Esophagus muscularis mucosa (tissue), 4 donors: ENCODE data around the gene UPK3BL2.
"Not testable (repeated sequence)": the region's sequence is repeated elsewhere in the genome, so short reads cannot be mapped to it uniquely, and the experiment has no call there.

Experiments
- CTCF ChIP-seq, 3 experiments: fragments of 200-600 bp in 2 of 3; fragments of 450-650 bp in 1 of 3; sonication (generic) in 2 of 3; IDR thresholded peaks; one replicate each; pipeline ENCODE4 v1.5.1; 2017 to 2019; ENCODE audit warnings: antibody characterized with exemption in 3 of 3, mild to moderate bottlenecking in 2 of 3, moderate library complexity in 1 of 3
- EP300 ChIP-seq: sonication (generic); formaldehyde crosslinking; IDR thresholded peaks from one replicate; pipeline ENCODE4 v1.6.1; 2017; ENCODE audit warnings: antibody characterized with exemption
- POLR2A ChIP-seq: fragments of 450-650 bp; IDR thresholded peaks from one replicate; pipeline ENCODE4 v1.6.1; 2017; ENCODE audit warnings: antibody characterized with exemption, moderate library complexity, mild to moderate bottlenecking, low read depth

DNA sequence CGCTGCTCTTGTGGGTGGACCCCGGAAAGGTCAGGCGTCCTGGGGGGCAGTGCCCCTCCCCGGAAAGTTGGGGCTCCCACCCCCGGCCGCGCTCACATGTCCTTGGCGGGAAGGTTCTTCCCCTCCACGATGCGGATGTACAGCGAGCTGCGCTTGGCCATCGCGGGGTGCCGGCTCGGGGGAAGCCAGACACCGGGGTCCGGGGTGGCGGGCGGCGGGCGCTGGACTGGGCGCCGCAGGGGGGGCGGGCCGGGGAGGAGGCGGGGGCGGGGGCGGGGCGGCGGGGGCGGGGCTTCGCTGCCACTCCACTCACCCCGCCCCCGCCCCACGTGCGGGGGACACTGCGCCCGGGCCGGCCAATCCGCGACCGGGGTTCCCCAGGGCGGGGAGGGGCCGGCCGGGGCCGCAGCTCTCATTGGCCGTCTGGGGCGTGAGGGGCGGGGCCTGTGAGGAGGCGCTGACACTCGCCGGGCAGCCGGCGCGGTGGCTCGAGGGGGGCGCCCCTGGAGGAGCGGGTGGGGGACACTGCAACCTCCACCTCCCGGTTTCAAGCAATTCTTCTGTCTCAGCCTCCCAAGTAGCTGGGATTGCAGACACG, 25.8 kb downstream of the UPK3BL2 start, which contains the start of gene RASA4B:
- not testable (repeated sequence) for TF ChIP-seq CTCF (IDR thresholded peaks at IDR 0.05); POLR2A; EP300
